IMR-90 (cell line): Measurements from ENCODE around the gene KRT7.

ENCODE experiments used
- CEBPB ChIP-seq: IDR thresholded peaks from 2 replicates; pipeline ENCODE4 v1.6.1; 2012; ENCODE audit warnings: low read depth, low read length, improper control_type of control experiment
- CHD1 ChIP-seq: IDR thresholded peaks from 2 replicates; pipeline ENCODE4 v1.6.1; 2012; ENCODE audit warnings: low read depth, low read length, improper control_type of control experiment
- CTCF ChIP-seq: conservative IDR thresholded peaks from 2 replicates; pipeline ENCODE4 v1.5.1; 2012; ENCODE audit warnings: mild to moderate bottlenecking, low read depth, low read length, improper control_type of control experiment
- FOS ChIP-seq: fragments of 150-350 bp; IDR thresholded peaks from 2 replicates; pipeline ENCODE4 v1.6.1; 2016; ENCODE audit warnings: low read depth, low read length
- NFE2L2 ChIP-seq: fragments of 150-350 bp; IDR thresholded peaks from 2 replicates; pipeline ENCODE4 v1.6.1; 2016; ENCODE audit warnings: low read depth, mild to moderate bottlenecking, low read length
- POLR2A ChIP-seq: IDR thresholded peaks from 2 replicates; pipeline ENCODE4 v1.6.1; 2012; ENCODE audit warnings: mild to moderate bottlenecking, low read depth, low read length
- SMC3 ChIP-seq: fragments of 150-350 bp; IDR thresholded peaks from 2 replicates; pipeline ENCODE4 v1.6.1; 2016; ENCODE audit warnings: low read depth, mild to moderate bottlenecking, antibody characterized with exemption, low read length, moderate library complexity
- TF ChIP-seq, protein P1 (sequence below): fragments of 150-350 bp; IDR thresholded peaks from 2 replicates; pipeline ENCODE4 v1.6.1; 2017; ENCODE audit warnings: mild to moderate bottlenecking, antibody characterized with exemption, low read length, low read depth

- TF ChIP-seq CTCF (peak; percentile 100), CEBPB (peak; percentile 64), CHD1 (peak; percentile 55; the same call in 1 of the 2 replicates), POLR2A (no peak), NFE2L2 (no peak), SMC3 (peak; percentile 100), FOS (no peak)
- TF ChIP-seq, protein P1, sequence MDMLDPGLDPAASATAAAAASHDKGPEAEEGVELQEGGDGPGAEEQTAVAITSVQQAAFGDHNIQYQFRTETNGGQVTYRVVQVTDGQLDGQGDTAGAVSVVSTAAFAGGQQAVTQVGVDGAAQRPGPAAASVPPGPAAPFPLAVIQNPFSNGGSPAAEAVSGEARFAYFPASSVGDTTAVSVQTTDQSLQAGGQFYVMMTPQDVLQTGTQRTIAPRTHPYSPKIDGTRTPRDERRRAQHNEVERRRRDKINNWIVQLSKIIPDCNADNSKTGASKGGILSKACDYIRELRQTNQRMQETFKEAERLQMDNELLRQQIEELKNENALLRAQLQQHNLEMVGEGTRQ: 0 out of 2 replicates have a peak, but pooled peaks have one; percentile 2
Measured at GRCh38 chr12:52213564-52214420, 19.3 kb upstream of the KRT7 start.
